H9 (cell line): ENCODE data around the gene RPL29. TPM values are rescaled to one million over a fixed set of nuclear protein-coding genes. Genes with fewer than 3 reads are reported as not detected.

ENCODE experiments used
- DNase-seq: peaks from one replicate; pipeline ENCODE4 v3.0.0-alpha.2; 2017
- H2AFZ ChIP-seq: one replicate; pipeline ENCODE4 v1.6.1; 2013; ENCODE audit warnings: mild to moderate bottlenecking, low read length, control low read depth, moderate library complexity
- H2AK5ac ChIP-seq: 2 replicates; pipeline ENCODE4 v1.6.1; 2013; ENCODE audit warnings: low read length, control low read depth, mixed read lengths; ENCODE audit not compliant: insufficient read length
- H2BK120ac ChIP-seq: one replicate; pipeline ENCODE4 v1.6.1; 2013; ENCODE audit warnings: low read depth, mild to moderate bottlenecking, low read length, control low read depth, inconsistent platforms; ENCODE audit not compliant: poor library complexity, severe bottlenecking
- H2BK12ac ChIP-seq: 2 replicates; pipeline ENCODE4 v1.6.1; 2013; ENCODE audit warnings: low read length, control low read depth, mixed read lengths, low read depth; ENCODE audit not compliant: insufficient read length
- H2BK15ac ChIP-seq: 2 replicates; pipeline ENCODE4 v1.6.1; 2013; ENCODE audit warnings: low read depth, low read length, control low read depth
- H2BK20ac ChIP-seq: one replicate; pipeline ENCODE4 v1.6.1; 2013; ENCODE audit warnings: low read depth, mild to moderate bottlenecking, low read length, control low read depth, inconsistent platforms; ENCODE audit not compliant: poor library complexity, severe bottlenecking
- H2BK5ac ChIP-seq: 2 replicates; pipeline ENCODE4 v1.6.1; 2013; ENCODE audit warnings: low read length, control low read depth, mixed read lengths; ENCODE audit not compliant: insufficient read length
- H3K14ac ChIP-seq: 2 replicates; pipeline ENCODE4 v1.6.1; 2013; ENCODE audit warnings: low read length, control low read depth; ENCODE audit not compliant: insufficient read depth
- H3K18ac ChIP-seq: 2 replicates; pipeline ENCODE4 v1.6.1; 2013; ENCODE audit warnings: low read depth, mild to moderate bottlenecking, mixed read lengths, low read length, control low read depth; ENCODE audit not compliant: insufficient read length
- H3K23ac ChIP-seq: 2 replicates; pipeline ENCODE4 v1.6.1; 2013; ENCODE audit warnings: low read length, control low read depth, mixed read lengths, low read depth; ENCODE audit not compliant: insufficient read length
- H3K23me2 ChIP-seq: 2 replicates; pipeline ENCODE4 v1.6.1; 2013; ENCODE audit warnings: low read depth, mild to moderate bottlenecking, mixed read lengths, low read length, control low read depth; ENCODE audit not compliant: insufficient read length, poor library complexity, severe bottlenecking
- H3K27ac ChIP-seq: 2 replicates; pipeline ENCODE4 v1.5.1; 2013; ENCODE audit warnings: low read length, control low read depth, mixed read lengths, low read depth; ENCODE audit not compliant: insufficient read length
- H3K27me3 ChIP-seq: 2 replicates; pipeline ENCODE4 v1.6.1; 2013; ENCODE audit warnings: low read length, control low read depth, inconsistent platforms; ENCODE audit not compliant: insufficient read depth
- H3K4ac ChIP-seq: 2 replicates; pipeline ENCODE4 v1.6.1; 2013; ENCODE audit warnings: low read depth, mild to moderate bottlenecking, control low read depth, inconsistent platforms, low read length, moderate library complexity
- H3K4me1 ChIP-seq: 2 replicates; pipeline ENCODE4 v1.6.1; 2013; ENCODE audit warnings: low read length, control low read depth, inconsistent platforms; ENCODE audit not compliant: insufficient read depth
- H3K4me2 ChIP-seq: 2 replicates; pipeline ENCODE4 v1.6.1; 2013; ENCODE audit warnings: low read length, control low read depth, mixed read lengths; ENCODE audit not compliant: insufficient read length, insufficient read depth
- H3K56ac ChIP-seq: 2 replicates; pipeline ENCODE4 v1.6.1; 2013; ENCODE audit warnings: low read depth, mild to moderate bottlenecking, mixed read lengths, low read length, control low read depth; ENCODE audit not compliant: insufficient read length
- H3K79me1 ChIP-seq: 2 replicates; pipeline ENCODE4 v1.6.1; 2013; ENCODE audit warnings: low read depth, mild to moderate bottlenecking, moderate library complexity, low read length, control low read depth, inconsistent platforms; ENCODE audit not compliant: insufficient read depth, poor library complexity, severe bottlenecking
- H3K79me2 ChIP-seq: 2 replicates; pipeline ENCODE4 v1.6.1; 2013; ENCODE audit warnings: low read length, control low read depth, inconsistent platforms; ENCODE audit not compliant: insufficient read depth
- H3K9ac ChIP-seq: 2 replicates; pipeline ENCODE4 v1.6.1; 2013; ENCODE audit warnings: low read length, control low read depth, mixed read lengths; ENCODE audit not compliant: insufficient read length; ENCODE audit errors: extremely low read depth
- H3K9me3 ChIP-seq: one replicate; pipeline ENCODE4 v1.6.1; 2013; ENCODE audit warnings: low read depth, low read length, inconsistent platforms; ENCODE audit not compliant: control insufficient read depth
- H3T11ph ChIP-seq: one replicate; pipeline ENCODE4 v1.6.1; 2013; ENCODE audit warnings: mild to moderate bottlenecking, low read length, control low read depth, inconsistent platforms
- H4K20me1 ChIP-seq: one replicate; pipeline ENCODE4 v1.6.1; 2013; ENCODE audit not compliant: control insufficient read depth, insufficient read length, insufficient read depth
- H4K5ac ChIP-seq: 2 replicates; pipeline ENCODE4 v1.6.1; 2013; ENCODE audit warnings: low read depth, mild to moderate bottlenecking, mixed read lengths, low read length, control low read depth; ENCODE audit not compliant: insufficient read length
- H4K8ac ChIP-seq: replicated peaks from 2 replicates; pipeline ENCODE4 v1.6.1; 2013; ENCODE audit warnings: low read length, control low read depth, mixed read lengths, low read depth; ENCODE audit not compliant: insufficient read length
- H4K91ac ChIP-seq: 2 replicates; pipeline ENCODE4 v1.6.1; 2013; ENCODE audit warnings: low read depth, mild to moderate bottlenecking, moderate library complexity, mixed read lengths, low read length, control low read depth; ENCODE audit not compliant: insufficient read length
- H3K27ac Mint-ChIP-seq, 3 experiments: 2 replicates in 2 of 3; 3 replicates in 1 of 3; pipeline ENCODE4 v1.8.0; 2020 to 2021; ENCODE audit warnings: mixed read lengths in 3 of 3, mild to moderate bottlenecking in 1 of 3, moderate library complexity in 1 of 3
- H3K27me3 Mint-ChIP-seq: 2 replicates; pipeline ENCODE4 v1.8.0; 2021; ENCODE audit warnings: low read depth, mild to moderate bottlenecking, moderate library complexity, mixed read lengths
- H3K36me3 Mint-ChIP-seq, 3 experiments: 2 replicates in 2 of 3; 3 replicates in 1 of 3; pipeline ENCODE4 v1.8.0; 2020 to 2021; ENCODE audit warnings: low read depth in 3 of 3, mixed read lengths in 3 of 3; ENCODE audit not compliant: insufficient read depth in 1 of 3
- H3K4me1 Mint-ChIP-seq, 2 experiments: 2 replicates each; pipeline ENCODE4 v1.8.0; 2020; ENCODE audit warnings: mixed read lengths in 2 of 2
- H3K4me3 Mint-ChIP-seq, 2 experiments: 2 replicates in 1 of 2; 3 replicates in 1 of 2; pipeline ENCODE4 v1.8.0; 2020 to 2021; ENCODE audit warnings: mild to moderate bottlenecking in 2 of 2, mixed read lengths in 2 of 2, moderate library complexity in 1 of 2
- H3K9me3 Mint-ChIP-seq, 2 experiments: 2 replicates in 1 of 2; 3 replicates in 1 of 2; pipeline ENCODE4 v1.8.0; 2020; ENCODE audit warnings: mild to moderate bottlenecking in 2 of 2, mixed read lengths in 2 of 2, moderate library complexity in 1 of 2
- WGBS: extraction: QIAGEN DNeasy Blood & Tissue Kit; methylation state at CpG from one replicate; pipeline ENCODE4 v1.1.7; 2013; ENCODE audit warnings: missing lambda C conversion rate, low lambda C conversion rate, mixed read lengths; ENCODE audit not compliant: insufficient read length; ENCODE audit errors: extremely low coverage; 5-methylcytosine and 5-hydroxymethylcytosine counted together
- total RNA-seq: library from RNA; stranded (reverse); gene quantifications from 2 replicates; pipeline ENCODE4 v1.2.1, GENCODE V29; 2021
- TF ChIP-seq, protein P1 (sequence below): fragments of 200-600 bp; sonication (generic); conservative IDR thresholded peaks from 3 replicates; pipeline ENCODE4 v1.8.0; 2021; ENCODE audit warnings: antibody characterized with exemption, mild to moderate bottlenecking

RPL29 gene
- total RNA-seq, 1 experiment from 2014 or later = 1,592 TPM

DNA sequence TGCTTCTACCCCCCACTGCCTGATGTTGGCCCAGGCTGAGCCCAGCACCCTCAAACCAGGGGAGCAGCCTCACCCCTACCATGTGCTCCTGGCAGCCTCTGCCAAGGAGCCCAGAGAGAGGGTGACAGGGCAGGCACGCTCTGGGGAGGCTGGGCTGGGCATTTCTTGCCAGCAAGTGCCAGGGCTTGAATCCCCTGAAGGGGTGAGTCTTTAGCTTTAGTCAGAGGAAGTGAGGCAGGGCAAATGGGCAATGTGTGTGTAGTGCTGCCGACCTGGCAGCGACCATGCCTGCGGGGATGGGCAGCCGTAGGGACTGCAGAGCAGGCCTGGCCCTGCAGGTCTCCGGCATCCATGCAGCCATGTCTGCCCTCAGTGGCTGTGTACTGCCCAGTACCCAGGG is 42.5 kb upstream of the RPL29 start:
- H4K20me1 ChIP-seq = no peaks in the 10 kb centered on the region
- peaks cover 0 to 10% of the 10 kb centered on the region in 2 experiments; a peak in 2 of 4 replicates for H3K4me1 Mint-ChIP-seq
- H3K4ac ChIP-seq = no peak overlapping the region; the same call in 1 of the 2 replicates
- no peaks in the 10 kb centered on the region for H3K79me1 ChIP-seq
- no peak overlapping the region for H3K4me3 Mint-ChIP-seq
- H4K5ac ChIP-seq = no peak overlapping the region
- peaks cover 2% of the 10 kb centered on the region for H3K27me3 Mint-ChIP-seq
- H3K27me3 ChIP-seq = no peaks in the 10 kb centered on the region
- TF ChIP-seq, protein P1, sequence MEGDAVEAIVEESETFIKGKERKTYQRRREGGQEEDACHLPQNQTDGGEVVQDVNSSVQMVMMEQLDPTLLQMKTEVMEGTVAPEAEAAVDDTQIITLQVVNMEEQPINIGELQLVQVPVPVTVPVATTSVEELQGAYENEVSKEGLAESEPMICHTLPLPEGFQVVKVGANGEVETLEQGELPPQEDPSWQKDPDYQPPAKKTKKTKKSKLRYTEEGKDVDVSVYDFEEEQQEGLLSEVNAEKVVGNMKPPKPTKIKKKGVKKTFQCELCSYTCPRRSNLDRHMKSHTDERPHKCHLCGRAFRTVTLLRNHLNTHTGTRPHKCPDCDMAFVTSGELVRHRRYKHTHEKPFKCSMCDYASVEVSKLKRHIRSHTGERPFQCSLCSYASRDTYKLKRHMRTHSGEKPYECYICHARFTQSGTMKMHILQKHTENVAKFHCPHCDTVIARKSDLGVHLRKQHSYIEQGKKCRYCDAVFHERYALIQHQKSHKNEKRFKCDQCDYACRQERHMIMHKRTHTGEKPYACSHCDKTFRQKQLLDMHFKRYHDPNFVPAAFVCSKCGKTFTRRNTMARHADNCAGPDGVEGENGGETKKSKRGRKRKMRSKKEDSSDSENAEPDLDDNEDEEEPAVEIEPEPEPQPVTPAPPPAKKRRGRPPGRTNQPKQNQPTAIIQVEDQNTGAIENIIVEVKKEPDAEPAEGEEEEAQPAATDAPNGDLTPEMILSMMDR = no peak
- peak overlapping the region; percentile 34; the same call in 1 of the 2 replicates for H2BK15ac ChIP-seq
- no peak overlapping the region for H3K4me2 ChIP-seq
- H3K9me3 Mint-ChIP-seq = no peaks in the 10 kb centered on the region
- no peak for DNase-seq
- no peak overlapping the region for H3K56ac ChIP-seq
- no peak overlapping the region for H2AK5ac ChIP-seq
- H3K9me3 ChIP-seq = no peaks in the 10 kb centered on the region
- H2BK120ac ChIP-seq = no peak overlapping the region
- no peak overlapping the region for H4K8ac ChIP-seq
- no peak overlapping the region for H3T11ph ChIP-seq
- H2BK5ac ChIP-seq = no peak overlapping the region
- H3K36me3 Mint-ChIP-seq = no peaks in the 10 kb centered on the region
- H2AFZ ChIP-seq = no peak overlapping the region
- H3K23ac ChIP-seq = no peak overlapping the region
- no peak overlapping the region for H3K18ac ChIP-seq
- no peak overlapping the region for H2BK12ac ChIP-seq
- no peak overlapping the region for H3K27ac Mint-ChIP-seq
- H3K14ac ChIP-seq = no peak overlapping the region
- no peaks in the 10 kb centered on the region for H3K4me1 ChIP-seq
- H3K23me2 ChIP-seq = no peaks in the 10 kb centered on the region
- no peaks in the 10 kb centered on the region for H3K79me2 ChIP-seq
- H4K91ac ChIP-seq = no peak overlapping the region
- no CpG with 5 or more reads among the region's 6 CpGs for WGBS
- no peak overlapping the region for H2BK20ac ChIP-seq
- H3K9ac ChIP-seq = no peak overlapping the region
- H3K27ac ChIP-seq = no peak overlapping the region
